OCI-LY1 (cell line): ENCODE data around the gene TUBA3E.
"Not testable (repeated sequence)": the region's sequence is repeated elsewhere in the genome, so short reads cannot be mapped to it uniquely, and the experiment has no call there.

ENCODE experiments used
- EZH2 ChIP-seq: fragments of 200-600 bp; sonication (generic), shearing (Covaris generic); IDR thresholded peaks from 2 replicates; pipeline ENCODE4 v1.8.0; 2017; ENCODE audit warnings: borderline replicate concordance, mixed run types, mild to moderate bottlenecking, antibody characterized with exemption, low read length, moderate library complexity, mixed read lengths
- TF ChIP-seq, protein P1 (sequence below): fragments of 200-600 bp; sonication (generic), shearing (Covaris generic); IDR thresholded peaks from 2 replicates; pipeline ENCODE4 v1.5.1; 2017; ENCODE audit warnings: mild to moderate bottlenecking, antibody characterized with exemption, low read length, moderate library complexity, mixed read lengths

GRCh38 chr2:130220505-130220904 lies 22.3 kb upstream of the TUBA3E start:
- TF ChIP-seq, protein P1, sequence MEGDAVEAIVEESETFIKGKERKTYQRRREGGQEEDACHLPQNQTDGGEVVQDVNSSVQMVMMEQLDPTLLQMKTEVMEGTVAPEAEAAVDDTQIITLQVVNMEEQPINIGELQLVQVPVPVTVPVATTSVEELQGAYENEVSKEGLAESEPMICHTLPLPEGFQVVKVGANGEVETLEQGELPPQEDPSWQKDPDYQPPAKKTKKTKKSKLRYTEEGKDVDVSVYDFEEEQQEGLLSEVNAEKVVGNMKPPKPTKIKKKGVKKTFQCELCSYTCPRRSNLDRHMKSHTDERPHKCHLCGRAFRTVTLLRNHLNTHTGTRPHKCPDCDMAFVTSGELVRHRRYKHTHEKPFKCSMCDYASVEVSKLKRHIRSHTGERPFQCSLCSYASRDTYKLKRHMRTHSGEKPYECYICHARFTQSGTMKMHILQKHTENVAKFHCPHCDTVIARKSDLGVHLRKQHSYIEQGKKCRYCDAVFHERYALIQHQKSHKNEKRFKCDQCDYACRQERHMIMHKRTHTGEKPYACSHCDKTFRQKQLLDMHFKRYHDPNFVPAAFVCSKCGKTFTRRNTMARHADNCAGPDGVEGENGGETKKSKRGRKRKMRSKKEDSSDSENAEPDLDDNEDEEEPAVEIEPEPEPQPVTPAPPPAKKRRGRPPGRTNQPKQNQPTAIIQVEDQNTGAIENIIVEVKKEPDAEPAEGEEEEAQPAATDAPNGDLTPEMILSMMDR, result not testable (repeated sequence)
- TF ChIP-seq EZH2, result not testable (repeated sequence)
